DOHH2 (cell line): Measurements from ENCODE around the gene CRTC2.

Experiments
- H3F3A ChIP-seq: fragments of 200-600 bp; sonication (generic), shearing (Covaris generic); 2 replicates; pipeline ENCODE4 v1.6.0; 2016; ENCODE audit warnings: antibody characterized with exemption, mild to moderate bottlenecking; ENCODE audit not compliant: control insufficient read depth, insufficient read depth
- H3K27ac ChIP-seq: fragments of 200-600 bp; sonication (generic); 2 replicates; pipeline ENCODE4 v1.5.1; 2014; ENCODE audit warnings: low read depth, mild to moderate bottlenecking, low read length, moderate library complexity
- H3K27me3 ChIP-seq: fragments of 200-600 bp; sonication (generic); 2 replicates; pipeline ENCODE4 v1.6.1; 2014; ENCODE audit warnings: mild to moderate bottlenecking, low read length, mixed read lengths; ENCODE audit not compliant: control insufficient read depth
- H3K36me3 ChIP-seq: fragments of 200-600 bp; sonication (generic); 2 replicates; pipeline ENCODE4 v1.6.1; 2014; ENCODE audit warnings: mild to moderate bottlenecking, low read length, moderate library complexity, mixed read lengths; ENCODE audit not compliant: control insufficient read depth
- H3K4me1 ChIP-seq: fragments of 200-600 bp; sonication (generic); 2 replicates; pipeline ENCODE4 v1.6.1; 2014; ENCODE audit warnings: mild to moderate bottlenecking, low read length, mixed read lengths; ENCODE audit not compliant: control insufficient read depth
- H3K4me2 ChIP-seq: fragments of 200-600 bp; sonication (generic); 2 replicates; pipeline ENCODE4 v1.6.0; 2014; ENCODE audit warnings: mild to moderate bottlenecking, low read length, moderate library complexity
- H3K4me3 ChIP-seq: fragments of 200-600 bp; sonication (generic); 2 replicates; pipeline ENCODE4 v1.5.1; 2014; ENCODE audit warnings: mild to moderate bottlenecking, low read length, mixed read lengths
- H3K79me2 ChIP-seq: fragments of 200-600 bp; sonication (generic); 2 replicates; pipeline ENCODE4 v1.6.1; 2014; ENCODE audit warnings: mild to moderate bottlenecking, low read length, mixed read lengths; ENCODE audit not compliant: control insufficient read depth
- H3K9me2 ChIP-seq: fragments of 200-600 bp; sonication (generic); replicated peaks from 2 replicates; pipeline ENCODE4 v1.6.1; 2014; ENCODE audit warnings: mild to moderate bottlenecking, low read length, mixed read lengths; ENCODE audit not compliant: control insufficient read depth
- H3K9me3 ChIP-seq: fragments of 200-600 bp; sonication (generic); 2 replicates; pipeline ENCODE4 v1.6.1; 2014; ENCODE audit warnings: antibody characterized with exemption, low read length, mixed read lengths; ENCODE audit not compliant: control insufficient read depth, insufficient read depth
- H4K20me1 ChIP-seq: fragments of 200-600 bp; sonication (generic); 2 replicates; pipeline ENCODE4 v1.6.0; 2014; ENCODE audit warnings: low read depth, mild to moderate bottlenecking, antibody characterized with exemption, low read length, moderate library complexity; ENCODE audit not compliant: control insufficient read depth, insufficient read depth
- EZH2phosphoT487 ChIP-seq: fragments of 200-600 bp; sonication (generic); IDR thresholded peaks from 2 replicates; pipeline ENCODE4 v1.6.1; 2017; ENCODE audit warnings: borderline replicate concordance, mild to moderate bottlenecking, antibody characterized with exemption, low read length, moderate library complexity, mixed read lengths
- TF ChIP-seq, protein P1 (sequence below): fragments of 200-600 bp; sonication (generic); IDR thresholded peaks from one replicate; pipeline ENCODE4 v1.5.1; 2014; ENCODE audit warnings: antibody characterized with exemption, mild to moderate bottlenecking, low read depth, low read length; ENCODE audit not compliant: poor library complexity, severe bottlenecking

CRTC2 gene

DNA sequence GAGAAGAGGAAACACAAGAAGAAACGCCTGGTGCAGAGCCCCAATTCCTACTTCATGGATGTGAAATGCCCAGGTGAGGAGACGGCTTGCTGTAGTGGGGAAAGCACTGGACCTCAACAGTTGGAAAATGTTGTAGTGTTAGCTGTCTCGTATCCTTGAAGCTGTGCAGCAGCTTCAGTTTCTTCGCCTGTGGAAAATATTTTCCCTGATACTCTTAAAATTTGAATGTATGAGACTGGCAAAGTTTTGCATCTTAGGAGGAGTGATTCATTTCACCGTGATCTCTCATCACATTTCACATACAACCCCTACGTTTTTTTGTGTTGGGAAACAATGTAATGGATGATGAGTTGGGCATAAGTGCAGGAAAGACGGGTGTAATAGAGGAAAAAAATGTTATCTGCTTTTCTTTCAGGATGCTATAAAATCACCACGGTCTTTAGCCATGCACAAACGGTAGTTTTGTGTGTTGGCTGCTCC, 32.8 kb upstream of the CRTC2 start:
- no peaks in the 10 kb centered on the region for H3K27me3 ChIP-seq
- peaks cover 26% of the 10 kb centered on the region for H3K79me2 ChIP-seq
- 0 out of 2 replicates have a peak, but pooled peaks cover 4% of the 10 kb centered on the region for H4K20me1 ChIP-seq
- H3K36me3 ChIP-seq, result peaks cover 50% of the 10 kb centered on the region
- H3K4me3 ChIP-seq, result peak overlapping the region; percentile 91
- H3K4me1 ChIP-seq, result peaks cover 43% of the 10 kb centered on the region
- H3K9me3 ChIP-seq, result no peaks in the 10 kb centered on the region
- TF ChIP-seq EZH2phosphoT487, result no peak
- TF ChIP-seq, protein P1, sequence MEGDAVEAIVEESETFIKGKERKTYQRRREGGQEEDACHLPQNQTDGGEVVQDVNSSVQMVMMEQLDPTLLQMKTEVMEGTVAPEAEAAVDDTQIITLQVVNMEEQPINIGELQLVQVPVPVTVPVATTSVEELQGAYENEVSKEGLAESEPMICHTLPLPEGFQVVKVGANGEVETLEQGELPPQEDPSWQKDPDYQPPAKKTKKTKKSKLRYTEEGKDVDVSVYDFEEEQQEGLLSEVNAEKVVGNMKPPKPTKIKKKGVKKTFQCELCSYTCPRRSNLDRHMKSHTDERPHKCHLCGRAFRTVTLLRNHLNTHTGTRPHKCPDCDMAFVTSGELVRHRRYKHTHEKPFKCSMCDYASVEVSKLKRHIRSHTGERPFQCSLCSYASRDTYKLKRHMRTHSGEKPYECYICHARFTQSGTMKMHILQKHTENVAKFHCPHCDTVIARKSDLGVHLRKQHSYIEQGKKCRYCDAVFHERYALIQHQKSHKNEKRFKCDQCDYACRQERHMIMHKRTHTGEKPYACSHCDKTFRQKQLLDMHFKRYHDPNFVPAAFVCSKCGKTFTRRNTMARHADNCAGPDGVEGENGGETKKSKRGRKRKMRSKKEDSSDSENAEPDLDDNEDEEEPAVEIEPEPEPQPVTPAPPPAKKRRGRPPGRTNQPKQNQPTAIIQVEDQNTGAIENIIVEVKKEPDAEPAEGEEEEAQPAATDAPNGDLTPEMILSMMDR, result no peak
- no peaks in the 10 kb centered on the region for H3K9me2 ChIP-seq
- peaks cover 55% of the 10 kb centered on the region for H3F3A ChIP-seq
- peak overlapping the region; percentile 76 for H3K27ac ChIP-seq
- peak overlapping the region; percentile 90 for H3K4me2 ChIP-seq

DNA sequence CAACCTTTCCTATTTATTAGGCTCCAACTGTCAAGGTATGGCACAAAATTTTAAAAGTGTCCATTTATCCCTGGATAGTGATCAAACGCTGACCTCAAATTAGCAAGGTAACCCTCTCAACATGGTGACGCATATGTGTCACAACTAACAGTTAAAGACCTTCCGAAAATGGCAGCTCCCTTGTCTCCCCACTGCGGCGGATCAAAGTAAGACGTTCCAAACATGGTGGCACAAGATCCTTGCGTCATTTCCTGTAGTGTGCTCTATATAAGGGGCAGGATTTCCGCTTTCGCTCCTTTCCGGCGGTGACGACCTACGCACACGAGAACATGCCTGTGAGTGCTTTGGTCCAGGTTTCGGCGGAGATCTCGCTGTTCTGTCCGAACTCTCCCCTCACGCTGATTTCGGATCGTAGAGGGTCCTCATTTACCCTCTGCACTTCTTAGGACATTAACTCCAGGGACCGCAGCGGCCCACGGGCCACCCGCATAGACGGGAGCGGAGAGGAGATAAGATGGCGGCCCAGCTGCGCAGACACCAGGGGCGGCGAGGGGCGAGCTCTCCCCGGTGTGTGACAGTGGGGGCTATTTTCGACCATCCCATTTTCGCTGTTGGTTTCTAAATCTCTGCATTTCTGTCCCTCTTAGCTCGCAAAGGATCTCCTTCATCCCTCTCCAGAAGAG, 32.2 kb upstream of the CRTC2 start, which contains the start of gene RPS27:
Gene RPS27, plus strand, starts transcription at position 295 of the 683 bp plus-strand sequence. Its CDS starts 35 bp downstream, at position 330.
- Histone ChIP-seq H3K9me3 (no peaks in the 10 kb centered on the region), H4K20me1 (0 out of 2 replicates have a peak, but pooled peaks cover 4% of the 10 kb centered on the region), H3K4me3 (peak within 1 kb of the TSS; percentile 91), H3K4me2 (peak within 1 kb of the TSS; percentile 90), H3K36me3 (peaks cover 49% of the 10 kb centered on the region), H3K79me2 (peaks cover 26% of the 10 kb centered on the region), H3K9me2 (no peaks in the 10 kb centered on the region), H3K4me1 (peaks cover 48% of the 10 kb centered on the region), H3K27me3 (peaks cover 2% of the 10 kb centered on the region; the same call in 1 of the 2 replicates), H3F3A (peaks cover 51% of the 10 kb centered on the region), H3K27ac (peak within 1 kb of the TSS; percentile 76)
- no peak for TF ChIP-seq EZH2phosphoT487
- TF ChIP-seq, protein P1, result no peak

DNA sequence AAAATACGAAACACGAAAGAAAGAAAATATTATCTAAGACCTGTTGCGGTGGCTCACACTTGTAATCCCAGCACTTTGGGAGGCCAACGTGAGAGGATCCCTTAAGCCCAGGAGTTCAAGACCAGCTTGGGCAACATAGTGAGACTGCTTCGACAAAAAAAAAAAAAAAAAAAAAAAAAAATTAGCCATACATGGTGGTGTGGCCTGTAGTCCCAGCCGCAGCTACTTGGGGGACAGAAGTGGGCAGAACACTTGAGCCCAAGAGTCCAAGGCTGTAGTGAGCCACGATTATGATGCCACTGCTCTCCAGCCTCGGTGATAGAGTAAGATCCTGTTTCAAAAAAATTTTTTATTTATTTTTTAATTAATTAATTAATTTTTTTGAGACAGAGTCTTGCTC, 29.2 kb upstream of the CRTC2 start:
- Histone ChIP-seq H3K27ac (peak overlapping the region; percentile 78), H3K4me1 (peaks cover 55% of the 10 kb centered on the region), H3K4me2 (peak overlapping the region; percentile 89), H3K9me3 (no peaks in the 10 kb centered on the region), H3F3A (peaks cover 34% of the 10 kb centered on the region), H3K36me3 (peaks cover 20% of the 10 kb centered on the region), H3K27me3 (peaks cover 9% of the 10 kb centered on the region; the same call in 1 of the 2 replicates), H4K20me1 (0 out of 2 replicates have a peak, but pooled peaks cover 4% of the 10 kb centered on the region), H3K9me2 (no peaks in the 10 kb centered on the region), H3K79me2 (peaks cover 21% of the 10 kb centered on the region), H3K4me3 (peak overlapping the region; percentile 69)
- no peak for TF ChIP-seq EZH2phosphoT487
- TF ChIP-seq, protein P1, result no peak
